ENCODE measurements around the gene ADAMTS9. TPM values are rescaled to one million over a fixed set of nuclear protein-coding genes. Genes with fewer than 3 reads are reported as not detected.

Gene ADAMTS9
- total RNA-seq, 2 donors from 2014 or later: 104 to 420 TPM

DNA sequence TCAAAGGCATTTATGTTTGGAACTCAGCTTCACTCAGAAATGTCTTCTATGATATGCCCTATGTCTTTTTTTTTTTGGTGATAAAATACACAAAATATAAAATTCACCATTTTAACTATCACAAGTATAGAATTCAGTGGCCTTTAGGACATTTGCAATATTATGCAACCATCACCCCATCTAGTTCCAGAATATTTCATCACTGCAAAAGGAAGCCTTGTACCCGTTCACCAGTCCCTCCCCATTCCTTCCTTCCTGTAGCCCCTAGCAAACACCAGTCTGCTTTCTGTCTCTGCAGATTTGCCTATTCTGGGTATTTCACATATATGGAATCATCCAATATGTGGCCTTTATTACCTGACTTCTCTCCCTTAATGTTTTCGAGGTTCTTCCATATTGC lies 134.8 kb downstream of the ADAMTS9 start:
- Histone ChIP-seq H3K27ac (no peak overlapping the region), H3K4me1 (ENCODE audit: control insufficient read depth in 1 of 2, low read depth in 2 of 2) (peaks cover 10 to 31% of the 10 kb centered on the region in 2 donors)
- no peak for ATAC-seq (ENCODE audit: insufficient number of reproducible peaks, low FRiP score, low read depth)

DNA sequence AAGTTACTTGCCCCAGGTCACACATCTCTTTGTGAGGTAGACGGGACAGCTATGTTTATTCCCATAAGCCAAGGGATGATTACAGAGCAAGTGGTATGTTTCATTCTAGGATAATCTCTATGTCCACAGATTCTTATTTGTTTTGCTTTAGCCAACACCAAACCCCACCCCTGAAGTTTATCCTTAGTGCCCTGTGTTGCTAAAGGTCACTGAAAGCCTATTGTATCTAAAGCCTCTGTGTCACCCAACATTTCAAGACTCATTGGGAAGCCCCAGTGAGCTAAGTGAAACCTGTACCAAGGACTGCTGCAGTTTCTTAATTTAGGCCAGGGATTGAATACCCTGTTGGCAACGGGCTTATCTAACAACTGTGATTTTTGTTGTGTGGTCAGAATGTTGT lies 135.6 kb downstream of the ADAMTS9 start:
- Histone ChIP-seq H3K27ac (peak overlapping the region in 1 of 2 donors; percentile 24), H3K9me3 (no peaks in the 10 kb centered on the region), H3K27me3 (replicated peaks; ENCODE audit: insufficient read depth) (no peaks in the 10 kb centered on the region), H3K36me3 (no peaks in the 10 kb centered on the region), H3K4me3 (no peak overlapping the region), H3K4me1 (ENCODE audit: control insufficient read depth in 1 of 2, low read depth in 2 of 2) (peaks cover 13 to 33% of the 10 kb centered on the region in 2 donors)
- TF ChIP-seq, protein P1, sequence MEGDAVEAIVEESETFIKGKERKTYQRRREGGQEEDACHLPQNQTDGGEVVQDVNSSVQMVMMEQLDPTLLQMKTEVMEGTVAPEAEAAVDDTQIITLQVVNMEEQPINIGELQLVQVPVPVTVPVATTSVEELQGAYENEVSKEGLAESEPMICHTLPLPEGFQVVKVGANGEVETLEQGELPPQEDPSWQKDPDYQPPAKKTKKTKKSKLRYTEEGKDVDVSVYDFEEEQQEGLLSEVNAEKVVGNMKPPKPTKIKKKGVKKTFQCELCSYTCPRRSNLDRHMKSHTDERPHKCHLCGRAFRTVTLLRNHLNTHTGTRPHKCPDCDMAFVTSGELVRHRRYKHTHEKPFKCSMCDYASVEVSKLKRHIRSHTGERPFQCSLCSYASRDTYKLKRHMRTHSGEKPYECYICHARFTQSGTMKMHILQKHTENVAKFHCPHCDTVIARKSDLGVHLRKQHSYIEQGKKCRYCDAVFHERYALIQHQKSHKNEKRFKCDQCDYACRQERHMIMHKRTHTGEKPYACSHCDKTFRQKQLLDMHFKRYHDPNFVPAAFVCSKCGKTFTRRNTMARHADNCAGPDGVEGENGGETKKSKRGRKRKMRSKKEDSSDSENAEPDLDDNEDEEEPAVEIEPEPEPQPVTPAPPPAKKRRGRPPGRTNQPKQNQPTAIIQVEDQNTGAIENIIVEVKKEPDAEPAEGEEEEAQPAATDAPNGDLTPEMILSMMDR (IDR thresholded peaks at IDR 0.05): no peak
- ATAC-seq (ENCODE audit: insufficient number of reproducible peaks, low FRiP score, low read depth) (no peak), DNase-seq (ENCODE audit: low spot score) (no peak)

More for the DNA sequence above, 134.8 kb downstream of the ADAMTS9 start:
- Histone ChIP-seq H3K27me3 (replicated peaks; ENCODE audit: insufficient read depth) (no peaks in the 10 kb centered on the region), H3K4me3 (no peak overlapping the region), H3K9me3 (no peaks in the 10 kb centered on the region), H3K36me3 (no peaks in the 10 kb centered on the region)
- no peak for DNase-seq (ENCODE audit: low spot score)
- TF ChIP-seq, protein P1 (IDR thresholded peaks at IDR 0.05): no peak

DNA sequence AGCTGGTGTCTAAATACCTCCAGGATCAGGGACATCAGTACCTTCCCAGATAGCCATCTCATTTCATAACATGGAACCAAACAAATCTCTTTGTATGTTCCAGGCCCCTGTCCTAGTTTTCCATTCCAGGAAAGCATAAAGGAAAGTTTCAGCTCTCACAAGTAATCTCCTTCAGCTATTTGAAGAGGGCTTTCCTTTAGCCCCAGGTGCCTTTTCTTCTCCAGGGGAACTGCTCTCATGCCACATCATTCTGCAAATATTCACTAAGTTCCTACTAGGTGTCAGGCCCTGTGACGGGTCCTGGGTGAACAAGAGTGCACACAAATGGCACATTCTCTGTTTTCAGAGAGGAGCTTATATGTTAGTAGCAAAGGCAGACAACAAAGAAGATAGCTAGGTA lies 136.1 kb downstream of the ADAMTS9 start:
- TF ChIP-seq, protein P1 (IDR thresholded peaks at IDR 0.05): no peak
- no peak overlapping the region for H3K4me3 ChIP-seq
- H3K9me3 ChIP-seq: no peaks in the 10 kb centered on the region
- peak overlapping the region in 1 of 2 donors; percentile 24 for H3K27ac ChIP-seq
- H3K27me3 ChIP-seq (replicated peaks; ENCODE audit: insufficient read depth): no peaks in the 10 kb centered on the region
- no peaks in the 10 kb centered on the region for H3K36me3 ChIP-seq
- DNase-seq (ENCODE audit: low spot score): no peak
- peaks cover 13 to 33% of the 10 kb centered on the region in 2 donors for H3K4me1 ChIP-seq (ENCODE audit: control insufficient read depth in 1 of 2, low read depth in 2 of 2)
- no peak for ATAC-seq (ENCODE audit: insufficient number of reproducible peaks, low FRiP score, low read depth)

- Histone ChIP-seq H3K27me3 (replicated peaks; ENCODE audit: insufficient read depth) (no peaks in the 10 kb centered on the region), H3K27ac (no peak overlapping the region), H3K4me1 (ENCODE audit: control insufficient read depth in 1 of 2, low read depth in 2 of 2) (peaks cover 13 to 33% of the 10 kb centered on the region in 2 donors), H3K4me3 (no peak overlapping the region), H3K9me3 (no peaks in the 10 kb centered on the region), H3K36me3 (peaks cover 2% of the 10 kb centered on the region)
- ATAC-seq (ENCODE audit: insufficient number of reproducible peaks, low FRiP score, low read depth): no peak
- TF ChIP-seq, protein P1 (IDR thresholded peaks at IDR 0.05): no peak
- no peak for DNase-seq (ENCODE audit: low spot score)
These were observed 137.1 kb downstream of the ADAMTS9 start for GRCh38 chr3:64550745-64551144.

- Histone ChIP-seq H3K27ac (no peak overlapping the region), H3K36me3 (peaks cover 2% of the 10 kb centered on the region)
- TF ChIP-seq, protein P1 (IDR thresholded peaks at IDR 0.05): no peak
These were observed 137.9 kb downstream of the ADAMTS9 start for GRCh38 chr3:64549869-64550268.

More at GRCh38 chr3:64549869-64550268, 137.9 kb downstream of the ADAMTS9 start:
- no peak overlapping the region for H3K4me3 ChIP-seq
- DNase-seq (ENCODE audit: low spot score) (no peak), ATAC-seq (ENCODE audit: insufficient number of reproducible peaks, low FRiP score, low read depth) (no peak)
- no peaks in the 10 kb centered on the region for H3K9me3 ChIP-seq
- H3K27me3 ChIP-seq (replicated peaks; ENCODE audit: insufficient read depth): no peaks in the 10 kb centered on the region
- peaks cover 13 to 31% of the 10 kb centered on the region in 2 donors for H3K4me1 ChIP-seq (ENCODE audit: control insufficient read depth in 1 of 2, low read depth in 2 of 2)

Measured in thoracic aorta (tissue), 2 donors.